ENCODE results near the gene TUSC2.
A peak's percentile ranks its signal among the peaks of the same experiment; 100 is the strongest.

TUSC2 gene

GRCh38 chr3:50292159-50293078 lies 35.6 kb downstream of the TUSC2 start, which contains the start of gene IFRD2 (continued):
- TF ChIP-seq ZNF292 (tag by site-specific recombination; IDR thresholded peaks at IDR 0.05; ENCODE audit: borderline replicate concordance, low read depth) = no peak
- TF ChIP-seq ZBTB20 (tag by site-specific recombination; IDR thresholded peaks at IDR 0.05) = peak; percentile 93
- no peak for TF ChIP-seq BCL11A (tag by site-specific recombination; IDR thresholded peaks at IDR 0.05; ENCODE audit: low read depth)
- 0 out of 2 replicates have a peak, but pooled peaks have one; percentile 11 for TF ChIP-seq ZFHX2 (tag by site-specific recombination; conservative IDR thresholded peaks at IDR 0.05)
- peak; percentile 78 for TF ChIP-seq GLIS2 (tag by site-specific recombination; IDR thresholded peaks at IDR 0.05)
- no peak for TF ChIP-seq SCRT1 (tag by site-specific recombination; IDR thresholded peaks at IDR 0.05; ENCODE audit: borderline replicate concordance)
- TF ChIP-seq MZF1 (tag by site-specific recombination; IDR thresholded peaks at IDR 0.05; ENCODE audit: borderline replicate concordance) = no peak
- TF ChIP-seq ZNF510 (tag by site-specific recombination; IDR thresholded peaks at IDR 0.05; ENCODE audit: insufficient replicate concordance) = no peak
- TF ChIP-seq ZNF2 (tag by site-specific recombination; IDR thresholded peaks at IDR 0.05) = no peak
- TF ChIP-seq ZBTB6 (tag by site-specific recombination; IDR thresholded peaks at IDR 0.05) = no peak; the same call in 1 of the 2 replicates
- no peak for TF ChIP-seq OSR2 (tag by site-specific recombination; IDR thresholded peaks at IDR 0.05)
- TF ChIP-seq ZFP41 (tag by site-specific recombination; IDR thresholded peaks at IDR 0.05; ENCODE audit: borderline replicate concordance) = no peak
- TF ChIP-seq HIC1 (tag by site-specific recombination; IDR thresholded peaks at IDR 0.05) = no peak
- TF ChIP-seq ZBTB10 (tag by site-specific recombination; IDR thresholded peaks at IDR 0.05) = no peak
- no peak for TF ChIP-seq ZBTB49 (tag by site-specific recombination; IDR thresholded peaks at IDR 0.05; ENCODE audit: low read depth)
- TF ChIP-seq REST (tag by site-specific recombination; IDR thresholded peaks at IDR 0.05) = no peak
- TF ChIP-seq ZNF366 (tag by site-specific recombination; conservative IDR thresholded peaks at IDR 0.05) = no peak
- TF ChIP-seq ZNF18 (tag by site-specific recombination; IDR thresholded peaks at IDR 0.05) = no peak
- TF ChIP-seq ZNF664 (tag by site-specific recombination; IDR thresholded peaks at IDR 0.05) = no peak
- no peak for TF ChIP-seq ZSCAN4 (tag by site-specific recombination; IDR thresholded peaks at IDR 0.05)
- no peak for TF ChIP-seq ZNF362 (tag by site-specific recombination; IDR thresholded peaks at IDR 0.05)
